GM12891 (cell line): Measurements from ENCODE around the gene DDX56.

Experiments used
- DNase-seq: peaks from one replicate; pipeline ENCODE4 v3.0.0; 2011; ENCODE audit warnings: low spot score; ENCODE audit not compliant: insufficient read length
- FAIRE-seq: peaks from 2 replicates; lab custom pipeline; 2011; peaks lifted over from hg19 to GRCh38; lab: Jason Lieb, UNC
- PAX5 ChIP-seq: IDR thresholded peaks from 2 replicates; pipeline ENCODE4 v1.6.1; 2011; ENCODE audit warnings: low read length, moderate library complexity, mild to moderate bottlenecking; ENCODE audit not compliant: insufficient read depth, severe bottlenecking
- POLR2A ChIP-seq: IDR thresholded peaks from 2 replicates; pipeline ENCODE4 v1.6.1; 2011; ENCODE audit warnings: low read depth, low read length, control low read depth
- POLR2AphosphoS5 ChIP-seq: IDR thresholded peaks from 2 replicates; pipeline ENCODE4 v1.6.1; 2011; ENCODE audit warnings: low read depth, low read length, control low read depth
- POU2F2 ChIP-seq: IDR thresholded peaks from 2 replicates; pipeline ENCODE4 v1.6.1; 2011; ENCODE audit warnings: low read depth, mild to moderate bottlenecking, control low read depth, low read length, moderate library complexity
- SPI1 ChIP-seq: IDR thresholded peaks from 2 replicates; pipeline ENCODE4 v1.6.1; 2011; ENCODE audit warnings: low read depth, low read length, control low read depth
- TAF1 ChIP-seq: IDR thresholded peaks from 2 replicates; pipeline ENCODE4 v1.6.1; 2011; ENCODE audit warnings: low read depth, low read length, control low read depth

DDX56 gene

GRCh38 chr7:44536090-44536489 lies 37.6 kb downstream of the DDX56 start:
- TF ChIP-seq SPI1 (no peak), TAF1 (no peak), POU2F2 (no peak), POLR2A (no peak), PAX5 (no peak), POLR2AphosphoS5 (no peak)
- DNase-seq, result no peak
- no peak for FAIRE-seq

GRCh38 chr7:44535348-44536064 lies 38.2 kb downstream of the DDX56 start:
- TF ChIP-seq TAF1 (no peak), PAX5 (no peak), POLR2AphosphoS5 (no peak), SPI1 (no peak), POLR2A (no peak), POU2F2 (no peak)
- DNase-seq (no peak), FAIRE-seq (no peak)

GRCh38 chr7:44534501-44534900 lies 39.2 kb downstream of the DDX56 start:
- DNase-seq (peak; percentile 80), FAIRE-seq (peak; percentile 81)
- no peak for TF ChIP-seq SPI1
- no peak for TF ChIP-seq TAF1
- no peak for TF ChIP-seq PAX5
- TF ChIP-seq POU2F2, result no peak
- TF ChIP-seq POLR2AphosphoS5, result no peak
- TF ChIP-seq POLR2A, result no peak

GRCh38 chr7:44534087-44534486 lies 39.6 kb downstream of the DDX56 start:
- TF ChIP-seq SPI1 (no peak), POLR2AphosphoS5 (no peak), PAX5 (no peak), POLR2A (no peak), TAF1 (no peak), POU2F2 (no peak)
- FAIRE-seq (no peak), DNase-seq (no peak)

GRCh38 chr7:44533301-44534055 lies 40.2 kb downstream of the DDX56 start:
- DNase-seq (no peak), FAIRE-seq (no peak)
- TF ChIP-seq POLR2A (no peak), POU2F2 (no peak), TAF1 (no peak), POLR2AphosphoS5 (no peak), PAX5 (no peak), SPI1 (no peak)

- TF ChIP-seq PAX5 (no peak), POLR2AphosphoS5 (no peak), POU2F2 (no peak), TAF1 (no peak), POLR2A (no peak), SPI1 (no peak)
- FAIRE-seq (no peak), DNase-seq (no peak)
These were observed 42.0 kb downstream of the DDX56 start for GRCh38 chr7:44531421-44532380.

GRCh38 chr7:44530990-44531389 lies 42.7 kb downstream of the DDX56 start:
- DNase-seq (no peak), FAIRE-seq (no peak)
- TF ChIP-seq TAF1, result no peak
- TF ChIP-seq POLR2AphosphoS5, result no peak
- no peak for TF ChIP-seq POU2F2
- no peak for TF ChIP-seq SPI1
- TF ChIP-seq PAX5, result no peak
- no peak for TF ChIP-seq POLR2A

GRCh38 chr7:44524811-44525388 lies 48.8 kb downstream of the DDX56 start:
- FAIRE-seq, result no peak
- TF ChIP-seq TAF1, result no peak
- TF ChIP-seq SPI1, result no peak
- TF ChIP-seq POU2F2, result no peak
- no peak for TF ChIP-seq PAX5
- no peak for TF ChIP-seq POLR2AphosphoS5
- no peak for TF ChIP-seq POLR2A
- DNase-seq, result no peak

GRCh38 chr7:44522315-44522714 lies 51.4 kb downstream of the DDX56 start:
- TF ChIP-seq POLR2A (no peak), POLR2AphosphoS5 (no peak), TAF1 (no peak), POU2F2 (no peak)
- FAIRE-seq (no peak), DNase-seq (no peak)
